MCF 10A (cell line): ENCODE measurements around the gene HINT3. TPM values are rescaled to one million over a fixed set of nuclear protein-coding genes. Genes with fewer than 3 reads are reported as not detected.

Source experiments
- BruUV-seq: library from RNA; stranded (reverse); fragments of 400-500 nt; replicated peaks from 2 replicates; lab custom pipeline; 2021; lab: Mats Ljungman, UMichigan
- CTCF ChIA-PET: fragments of 300-600 bp; sonication (Branson Sonifier 250); formaldehyde crosslinking; extraction: SDS; loops from one replicate; lab custom pipeline; 2021; ENCODE audit warnings: antibody characterized with exemption, inconsistent platforms; lab: Yijun Ruan, JAX
- POLR2A ChIA-PET: fragments of 300-600, 350-650 bp; sonication (Branson Sonifier 250); formaldehyde crosslinking; extraction: SDS; loops from one replicate; lab custom pipeline; 2020; ENCODE audit warnings: antibody characterized with exemption, inconsistent platforms; lab: Yijun Ruan, JAX
- DNase-seq: peaks from one replicate; pipeline ENCODE4 v3.0.0-alpha.2; 2018; ENCODE audit not compliant: unreplicated experiment
- H3K27ac Mint-ChIP-seq: one replicate; pipeline ENCODE4 v1.8.0; 2022; ENCODE audit warnings: mild to moderate bottlenecking, low read depth, mixed read lengths; ENCODE audit not compliant: unreplicated experiment
- H3K27me3 Mint-ChIP-seq: one replicate; pipeline ENCODE4 v1.8.0; 2022; ENCODE audit warnings: mixed read lengths; ENCODE audit not compliant: insufficient read depth, unreplicated experiment
- H3K36me3 Mint-ChIP-seq: one replicate; pipeline ENCODE4 v1.8.0; 2022; ENCODE audit warnings: mild to moderate bottlenecking, moderate library complexity, mixed read lengths; ENCODE audit not compliant: insufficient read depth, unreplicated experiment
- H3K4me1 Mint-ChIP-seq: one replicate; pipeline ENCODE4 v1.8.0; 2022; ENCODE audit warnings: mixed read lengths; ENCODE audit not compliant: insufficient read depth, unreplicated experiment
- H3K4me3 Mint-ChIP-seq: one replicate; pipeline ENCODE4 v1.8.0; 2022; ENCODE audit warnings: mild to moderate bottlenecking, moderate library complexity, mixed read lengths; ENCODE audit not compliant: unreplicated experiment
- H3K9me3 Mint-ChIP-seq: one replicate; pipeline ENCODE4 v1.8.0; 2022; ENCODE audit warnings: mixed read lengths; ENCODE audit not compliant: unreplicated experiment
- CTCF ChIP-seq: fragments of 200-600 bp; IDR thresholded peaks from one replicate; pipeline ENCODE4 v1.8.0; 2022; ENCODE audit warnings: antibody characterized with exemption, mild to moderate bottlenecking; ENCODE audit not compliant: unreplicated experiment
- intact Hi-C: fragments of 100-400 bp; cut with micrococcal nuclease; formaldehyde crosslinking; loops from 2 replicates; pipeline ENCODE4 v1.14.1; 2022
- total RNA-seq: library from RNA; stranded (reverse); gene quantifications from 2 replicates; pipeline ENCODE4 v1.2.3, GENCODE V29; 2022

Gene HINT3
- total RNA-seq, 1 experiment from 2014 or later, result 17.9 TPM

DNA sequence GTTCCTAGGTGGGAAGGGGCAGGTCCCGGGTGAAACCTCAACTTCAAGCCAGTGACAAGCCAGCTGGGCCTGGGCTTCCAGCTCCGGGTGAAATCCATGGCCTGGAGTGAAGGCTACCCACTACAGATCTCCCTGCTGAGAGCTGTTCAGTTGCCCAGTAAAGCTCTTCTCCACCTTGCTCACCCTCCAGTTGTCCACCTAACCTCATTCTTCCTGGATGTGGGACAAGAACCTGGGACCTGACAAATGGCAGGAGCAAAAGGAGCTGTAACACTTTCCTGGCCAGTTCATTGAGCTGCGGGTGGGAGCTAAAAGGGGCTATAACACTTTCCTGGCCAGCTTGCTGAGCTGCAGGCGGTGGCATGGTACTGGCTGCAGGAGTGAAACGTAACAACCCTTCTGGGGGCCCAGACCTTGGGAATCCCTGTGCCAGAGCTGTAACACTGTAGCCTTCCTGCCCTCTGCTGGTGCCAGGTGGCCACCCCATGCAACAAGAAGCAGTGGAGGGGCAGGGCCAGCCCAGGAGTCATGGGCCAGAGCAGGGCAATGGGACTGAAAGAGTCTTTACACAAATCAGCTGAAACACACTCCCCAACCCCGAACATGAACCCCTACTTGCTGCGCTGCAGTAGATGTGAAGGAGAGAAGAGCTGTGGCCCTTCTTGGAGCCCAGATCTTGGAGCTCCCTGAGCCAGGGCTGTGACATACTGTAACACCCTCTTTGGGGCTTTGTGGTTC, 3.6 kb upstream of the HINT3 start:
- Mint-ChIP-seq H3K27ac (no peak overlapping the region), H3K36me3 (no peaks in the 10 kb centered on the region)
- intact Hi-C loops, result no loop called here

DNA sequence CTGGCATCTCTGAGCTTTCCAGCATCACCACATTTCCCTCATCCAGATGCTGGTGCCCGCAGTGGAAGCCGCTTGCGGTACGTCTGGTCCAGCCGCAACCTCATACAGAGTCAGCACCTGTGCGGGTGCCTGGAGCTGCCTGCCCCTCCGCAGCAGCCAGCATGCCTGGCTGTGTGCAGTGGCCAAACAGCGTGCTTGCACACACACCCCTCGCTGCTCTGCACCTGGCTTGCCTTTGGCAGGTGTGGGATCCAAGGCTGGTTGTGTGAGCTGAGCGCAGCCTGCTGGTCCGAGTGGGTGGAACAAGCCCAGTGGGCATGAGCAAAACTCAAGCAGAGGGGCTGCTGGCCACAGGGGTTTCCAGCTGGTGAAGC, 3.1 kb upstream of the HINT3 start:
- no peak overlapping the region for H3K4me3 Mint-ChIP-seq
- peak; percentile 38 for TF ChIP-seq CTCF
- peaks cover 22% of the 10 kb centered on the region for H3K4me1 Mint-ChIP-seq
- DNase-seq, result peak; percentile 64
- H3K9me3 Mint-ChIP-seq, result no peaks in the 10 kb centered on the region
- no peaks in the 10 kb centered on the region for H3K36me3 Mint-ChIP-seq
- no peak overlapping the region for H3K27ac Mint-ChIP-seq
- BruUV-seq, result no TSS peak
- H3K27me3 Mint-ChIP-seq, result no peaks in the 10 kb centered on the region
- CTCF ChIA-PET, result interaction anchor here (0.6 to 10.3 kb wide), 36 partner anchors 8 to 642 kb away, joined by 3 to 270 read pairs (median 6); partner anchors contain the start of gene NCOA7
- POLR2A ChIA-PET, result interaction anchor here (0.7 to 5.3 kb wide), 15 partner anchors 8 to 163 kb away, joined by 3 to 46 read pairs (median 4); partner anchors contain the start of gene NCOA7
- intact Hi-C loops, result no loop called here

More for the DNA sequence above, 3.6 kb upstream of the HINT3 start:
- TF ChIP-seq CTCF, result peak; percentile 37
- DNase-seq, result peak; percentile 63
- no peak overlapping the region for H3K4me3 Mint-ChIP-seq
- H3K27me3 Mint-ChIP-seq, result no peaks in the 10 kb centered on the region
- CTCF ChIA-PET, result interaction anchor here (0.6 to 10.3 kb wide), 40 partner anchors 8 to 992 kb away, joined by 3 to 270 read pairs (median 6); partner anchors contain the start of gene NCOA7
- no peaks in the 10 kb centered on the region for H3K9me3 Mint-ChIP-seq
- peaks cover 28% of the 10 kb centered on the region for H3K4me1 Mint-ChIP-seq
- no TSS peak for BruUV-seq
- POLR2A ChIA-PET, result interaction anchor here (0.7 to 5.3 kb wide), 19 partner anchors 8 to 172 kb away, joined by 3 to 46 read pairs (median 4); partner anchors contain the start of gene NCOA7

- no TSS peak for BruUV-seq
- H3K9me3 Mint-ChIP-seq, result no peaks in the 10 kb centered on the region
These were observed 1.7 kb upstream of the HINT3 start for GRCh38 chr6:125954735-125955339.

More at GRCh38 chr6:125954735-125955339, 1.7 kb upstream of the HINT3 start:
- ChIA-PET POLR2A (interaction anchor here (0.7 to 5.3 kb wide), 9 partner anchors 10 to 174 kb away, joined by 3 to 103 read pairs (median 13); no protein-coding TSS in a partner anchor), CTCF (interaction anchor here (0.6 to 10.3 kb wide), 15 partner anchors 7 to 167 kb away, joined by 3 to 270 read pairs (median 23); partner anchors contain the start of gene NCOA7)
- Mint-ChIP-seq H3K36me3 (no peaks in the 10 kb centered on the region), H3K4me1 (peaks cover 15% of the 10 kb centered on the region), H3K27ac (no peak overlapping the region), H3K4me3 (no peak overlapping the region), H3K27me3 (no peaks in the 10 kb centered on the region)
- no peak for TF ChIP-seq CTCF
- intact Hi-C loops, result no loop called here
- no peak for DNase-seq
